ENCODE data around the gene CAPN15.

Gene CAPN15

DNA sequence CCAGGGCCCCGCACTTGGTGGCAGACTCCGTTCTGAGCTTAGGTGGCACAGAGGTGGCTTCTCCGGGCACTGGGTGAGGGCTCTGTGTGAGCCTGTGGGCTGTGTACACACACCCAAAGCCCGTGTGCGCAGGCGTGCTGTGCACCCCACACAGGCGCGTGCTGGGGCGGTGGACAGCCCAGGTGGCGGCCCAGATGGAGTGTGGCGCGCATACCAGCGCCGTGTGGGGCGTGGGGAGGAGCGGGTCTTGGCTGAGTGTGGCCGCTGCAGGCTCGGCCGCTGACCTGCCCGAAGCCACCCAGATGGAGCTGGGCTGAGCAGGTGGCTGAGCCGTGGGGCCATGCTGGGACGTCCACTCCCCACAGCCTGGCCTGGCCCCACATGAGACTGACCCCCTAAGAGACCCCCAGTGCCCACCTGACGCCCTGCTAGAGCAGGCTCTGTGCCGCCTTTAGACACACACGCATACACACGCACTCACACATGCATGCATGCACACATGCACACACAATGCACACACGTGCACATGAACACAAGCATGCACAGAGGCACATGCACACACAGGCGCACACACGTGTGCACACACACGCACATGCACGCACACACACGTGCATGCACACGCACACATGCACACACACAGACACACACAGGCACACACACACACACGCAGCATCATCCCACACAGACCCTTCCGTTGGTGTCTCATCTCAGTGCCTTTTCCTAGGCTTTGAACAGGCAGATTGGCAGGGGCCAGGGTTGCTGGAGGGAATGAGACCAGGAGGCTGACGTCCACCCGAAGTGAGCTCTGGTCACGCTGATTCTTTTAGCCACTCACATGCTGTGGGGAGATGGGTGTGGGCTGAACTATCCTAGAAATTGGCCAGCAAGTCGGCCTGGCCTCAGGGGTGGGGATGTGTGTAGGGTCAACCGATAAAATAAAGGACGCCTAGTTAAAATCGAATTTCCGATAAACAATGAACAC is 34.7 kb downstream of the CAPN15 start:
- no peak for DNase-seq (ENCODE audit: low spot score)

DNA sequence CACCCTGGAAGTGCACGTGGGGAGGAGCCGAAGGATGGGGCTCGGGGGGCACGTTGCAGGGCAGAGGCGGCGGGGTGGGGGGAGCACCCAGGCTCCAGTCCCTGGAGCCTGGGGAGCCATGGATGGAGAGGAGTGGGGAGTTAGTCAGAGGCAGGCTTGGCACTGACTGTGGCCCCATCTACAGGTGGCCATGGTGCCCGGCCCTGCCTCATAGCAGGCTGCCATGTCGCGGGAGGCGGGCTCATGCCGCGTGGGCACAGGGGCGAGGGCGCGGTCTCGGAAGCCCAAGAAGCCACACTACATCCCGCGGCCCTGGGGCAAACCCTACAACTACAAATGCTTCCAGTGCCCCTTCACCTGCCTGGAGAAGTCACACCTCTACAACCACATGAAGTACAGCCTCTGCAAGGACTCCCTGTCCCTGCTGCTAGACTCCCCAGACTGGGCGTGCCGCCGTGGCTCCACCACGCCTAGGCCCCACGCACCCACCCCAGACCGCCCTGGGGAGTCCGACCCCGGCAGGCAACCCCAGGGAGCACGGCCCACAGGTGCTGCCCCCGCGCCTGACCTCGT is 35.6 kb downstream of the CAPN15 start:
- DNase-seq (ENCODE audit: low spot score) = no peak

DNA sequence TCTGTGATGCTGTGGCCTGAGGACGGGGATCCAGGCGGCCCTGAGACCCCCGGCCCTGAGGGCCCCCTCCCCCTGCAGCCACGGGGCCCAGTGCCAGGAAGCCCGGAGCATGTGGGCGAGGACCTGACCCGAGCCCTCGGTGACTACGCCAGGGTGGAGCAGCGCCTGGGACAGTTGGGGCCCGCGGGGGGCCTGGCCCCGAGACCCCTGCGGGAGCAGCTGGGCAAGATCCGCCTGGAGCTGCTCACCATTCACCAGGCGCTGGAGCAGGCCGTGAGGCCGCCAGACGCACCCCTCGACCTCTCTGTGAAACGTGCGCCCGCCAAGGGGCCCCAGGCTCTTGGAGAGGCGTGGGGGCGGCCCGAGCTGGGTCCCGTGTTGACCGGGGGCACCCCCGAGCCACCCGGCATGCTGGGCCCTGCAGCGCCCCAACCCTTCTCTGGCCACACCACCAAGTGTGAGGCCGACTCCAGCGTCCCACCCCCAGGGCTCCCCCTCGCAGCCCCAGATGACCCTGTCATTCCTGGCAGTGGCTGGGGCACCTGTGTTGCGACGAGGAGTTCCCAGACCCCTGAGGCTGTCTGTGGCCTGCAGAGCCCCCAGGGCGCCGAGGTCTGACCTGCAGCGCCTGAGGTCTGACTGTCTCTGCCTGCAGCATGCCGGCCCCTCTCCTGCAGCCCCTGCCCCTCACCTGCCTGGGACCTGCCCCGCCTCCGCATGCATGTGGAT is 37.3 kb downstream of the CAPN15 start:
- DNase-seq (ENCODE audit: low spot score) = no peak

DNA sequence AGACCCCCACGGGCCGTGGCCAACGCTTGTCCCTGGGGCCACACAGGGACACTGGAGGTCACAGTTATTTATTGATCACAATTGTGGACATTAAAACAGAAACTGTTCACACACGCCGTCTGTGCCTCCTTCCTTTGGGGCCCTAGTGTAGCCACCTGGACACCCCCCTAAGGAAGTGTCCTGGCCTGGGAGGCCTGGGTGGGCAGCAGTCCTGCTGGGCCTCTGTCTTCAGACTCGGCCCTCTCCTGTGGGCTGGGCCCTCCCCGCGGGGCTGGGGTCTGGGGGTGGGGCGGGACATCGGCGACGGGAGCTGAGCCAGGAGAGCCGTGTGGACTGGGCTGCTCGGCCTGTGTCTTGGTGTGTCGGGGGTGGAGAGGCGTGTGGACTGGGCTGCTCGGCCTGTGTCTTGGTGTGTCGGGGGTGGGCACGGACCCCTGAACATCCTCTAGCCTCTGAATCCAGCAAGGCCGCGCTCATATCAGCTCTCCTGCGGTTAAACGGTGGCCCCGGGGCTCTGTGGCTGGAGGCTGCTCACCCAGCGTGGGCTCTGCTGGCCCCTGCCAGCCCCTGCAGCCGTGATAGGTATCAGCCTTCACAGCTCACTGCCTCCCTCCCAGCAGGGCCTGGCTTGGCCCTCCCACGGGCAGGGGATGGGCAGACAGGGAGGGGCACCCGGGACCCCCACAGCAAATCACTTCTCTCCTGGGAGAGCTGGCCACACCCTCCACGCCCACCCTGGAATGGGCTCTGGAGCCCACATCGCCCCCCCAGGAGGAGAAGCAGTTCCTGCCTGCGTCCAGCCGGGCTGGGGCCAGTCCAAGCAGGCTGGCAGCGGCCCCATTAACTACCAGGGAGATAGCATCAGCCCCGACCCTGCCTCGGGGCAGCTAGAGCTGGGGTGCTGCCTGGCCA is 38.2 kb downstream of the CAPN15 start:
- DNase-seq (ENCODE audit: low spot score) = no peak

DNA sequence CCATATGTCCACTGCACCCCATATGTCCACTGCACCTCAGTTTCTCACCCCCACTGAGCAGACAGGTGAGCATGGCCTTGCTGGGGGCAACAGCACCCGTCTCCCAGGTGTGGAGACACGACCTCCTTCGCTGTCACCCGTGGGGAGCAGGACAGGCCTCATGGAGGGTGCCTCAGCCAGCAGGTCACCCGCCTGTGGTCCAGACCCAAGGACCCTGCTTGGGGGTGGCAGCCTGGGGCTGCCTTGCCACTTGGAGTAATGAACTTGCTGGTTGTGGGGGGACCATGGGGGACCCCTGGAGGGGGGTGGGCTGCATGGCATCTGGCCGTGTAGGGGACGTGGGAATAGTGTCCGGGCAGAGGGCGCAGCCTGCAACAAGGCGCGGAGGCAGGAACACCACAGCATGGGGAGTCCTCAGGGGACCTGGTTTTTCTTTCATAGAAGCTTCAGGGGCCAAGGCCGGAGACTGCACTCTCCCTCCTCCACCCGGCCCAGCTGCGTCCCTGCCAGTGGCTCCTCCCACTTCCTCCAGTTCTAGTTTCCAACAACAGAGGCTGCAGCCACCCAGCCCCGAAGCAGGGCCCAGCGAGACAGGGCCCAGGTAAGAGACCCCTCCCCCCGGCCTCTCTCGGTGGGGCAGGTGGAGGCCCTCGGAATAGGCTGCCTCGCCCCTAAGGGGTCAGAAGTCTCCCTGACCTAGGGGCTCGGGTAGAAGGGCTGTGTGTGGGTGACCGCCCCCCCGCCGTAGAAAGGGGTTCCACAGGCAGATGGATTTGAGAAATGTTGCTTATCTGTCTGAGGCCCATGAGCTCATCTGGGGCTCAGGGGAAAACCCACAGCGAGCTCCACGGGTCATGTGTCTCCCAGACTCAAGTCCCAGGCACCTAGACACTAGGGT is 39.2 kb downstream of the CAPN15 start, which contains the start of gene NHLRC4:
Gene NHLRC4 (plus strand): TSS at position 531 of the 898 bp plus-strand sequence. CDS start 1,043 bp downstream, outside the sequence.
- DNase-seq (ENCODE audit: low spot score) = peak; percentile 65

DNA sequence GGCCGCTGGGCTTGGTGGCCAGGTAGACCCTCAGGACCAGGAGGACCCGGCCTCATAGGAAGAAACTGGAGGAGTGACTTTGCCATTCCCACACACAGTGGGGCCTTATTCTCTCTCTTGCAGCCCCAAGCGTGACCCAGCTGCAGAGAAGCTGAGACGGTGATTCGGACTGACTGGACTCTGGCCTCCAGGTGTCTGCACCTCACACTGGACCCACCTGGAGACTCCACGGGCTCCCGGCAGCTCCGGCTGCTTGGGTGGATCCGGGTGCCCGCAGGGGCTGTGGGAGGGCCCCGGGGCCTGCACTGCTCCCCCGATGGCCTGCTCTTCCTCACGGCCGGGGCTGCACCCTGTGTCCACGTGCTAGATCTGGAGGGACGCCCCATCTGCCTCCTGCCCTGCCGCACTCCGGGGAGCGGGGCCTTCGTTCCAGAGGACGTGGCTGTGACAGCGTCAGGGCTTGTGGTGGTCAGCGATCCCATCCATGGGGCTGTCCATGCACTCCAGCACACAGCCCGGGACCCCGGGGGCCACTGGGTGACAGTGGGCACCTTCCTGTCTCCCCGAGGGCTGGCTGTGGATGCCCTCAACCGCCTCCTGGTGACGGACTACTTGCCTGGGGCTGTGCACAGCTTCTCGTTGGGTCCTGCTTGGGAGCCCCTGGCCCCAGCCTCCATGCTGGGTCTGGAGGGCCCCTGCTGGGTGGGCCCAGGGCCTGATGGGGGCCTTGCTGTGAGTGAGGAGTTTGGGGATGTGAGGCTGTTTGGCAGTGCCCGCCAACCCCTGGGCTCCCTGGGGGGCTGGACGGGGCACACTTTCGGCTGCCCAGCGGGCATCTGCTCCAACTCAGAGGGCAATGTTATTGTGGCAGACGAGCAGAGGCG is 40.1 kb downstream of the CAPN15 start:
- DNase-seq (ENCODE audit: low spot score) = no peak

DNA sequence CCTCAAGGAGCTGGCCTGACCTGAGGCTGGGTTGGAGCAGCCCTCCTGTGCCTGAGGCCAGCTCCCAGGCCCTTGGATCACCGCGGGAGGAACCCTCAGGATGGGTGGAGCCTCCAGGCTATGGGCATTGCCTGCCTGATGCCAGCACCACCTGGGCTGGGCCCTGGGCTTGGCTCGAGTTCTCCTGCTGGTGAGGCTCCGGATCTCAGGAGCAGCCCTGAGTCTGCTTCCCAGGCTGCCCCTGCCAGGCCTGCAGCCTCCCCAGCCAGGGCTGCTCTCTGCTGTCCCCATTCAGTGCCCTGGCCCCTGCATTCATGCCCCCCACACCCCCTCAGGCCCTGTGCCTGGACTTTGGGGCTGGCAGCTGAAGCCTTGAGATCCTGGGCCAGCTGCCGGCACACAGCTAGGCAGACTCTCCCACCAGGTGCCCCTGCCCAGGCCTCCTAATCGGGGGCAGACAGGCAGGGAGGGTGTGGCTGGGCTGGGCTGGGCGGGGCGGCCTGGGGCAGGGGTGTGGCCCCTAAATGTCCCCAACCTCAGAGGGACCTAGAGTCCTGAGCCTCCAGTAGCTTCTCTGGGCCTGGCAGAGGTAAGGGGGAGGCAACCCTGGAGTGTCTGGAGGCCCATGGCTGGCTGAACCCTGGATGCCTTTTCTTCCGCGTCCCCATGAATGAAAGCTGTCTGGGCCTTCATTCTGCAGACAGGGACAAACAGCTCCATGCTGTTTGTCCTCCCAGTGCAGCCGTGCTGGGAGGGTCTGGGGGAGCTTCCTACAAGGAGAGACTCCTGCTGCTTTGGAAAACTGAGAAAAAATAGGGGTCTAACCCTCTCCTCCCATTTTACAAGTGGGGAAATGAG is 41.1 kb downstream of the CAPN15 start:
- DNase-seq (ENCODE audit: low spot score) = no peak

DNA sequence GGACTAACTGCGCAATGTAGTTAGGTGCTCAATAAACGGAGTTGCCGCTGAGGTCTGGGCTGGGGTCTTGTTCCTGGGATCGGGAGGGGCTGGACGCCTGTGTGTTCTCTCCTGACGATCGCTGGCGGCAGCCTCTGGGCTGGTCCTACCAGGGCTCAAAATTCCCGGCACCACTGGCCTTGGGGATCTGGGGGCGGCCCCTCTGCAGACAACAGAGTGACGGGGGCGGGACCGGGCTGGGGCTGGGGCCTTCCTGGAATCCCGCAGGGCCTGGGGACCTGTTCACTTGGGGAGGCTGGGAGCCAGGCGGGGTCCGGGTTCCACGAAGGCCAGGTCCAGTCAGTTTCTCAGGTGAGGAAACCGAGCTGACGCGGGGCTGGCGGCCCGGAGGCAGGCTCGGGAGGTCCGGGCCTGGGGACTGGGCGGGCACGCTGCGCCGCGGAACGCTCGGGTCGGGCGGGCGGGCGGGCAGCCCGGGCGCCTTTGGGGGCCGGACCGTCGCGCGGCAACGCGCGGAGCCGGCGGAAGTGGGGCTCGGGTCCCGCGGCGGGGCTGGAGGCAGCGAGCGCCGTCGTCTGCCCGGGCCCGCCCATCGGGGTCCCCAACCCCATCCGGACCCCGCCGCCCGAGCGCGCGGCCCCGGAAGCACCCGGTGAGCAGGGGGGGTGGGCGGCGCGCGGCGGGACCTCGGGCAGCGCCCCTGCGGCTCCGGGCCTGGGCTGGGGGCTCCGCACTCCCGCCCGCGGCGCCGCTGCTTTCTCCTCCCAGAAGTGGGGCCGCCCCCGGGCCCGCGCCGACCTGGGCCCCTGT is 42.1 kb downstream of the CAPN15 start, which contains the start of gene PIGQ:
Gene PIGQ (plus strand): TSS at position 524 of the 810 bp plus-strand sequence. CDS start 4,107 bp downstream, outside the sequence.
- DNase-seq (ENCODE audit: low spot score) = peak; percentile 95

DNA sequence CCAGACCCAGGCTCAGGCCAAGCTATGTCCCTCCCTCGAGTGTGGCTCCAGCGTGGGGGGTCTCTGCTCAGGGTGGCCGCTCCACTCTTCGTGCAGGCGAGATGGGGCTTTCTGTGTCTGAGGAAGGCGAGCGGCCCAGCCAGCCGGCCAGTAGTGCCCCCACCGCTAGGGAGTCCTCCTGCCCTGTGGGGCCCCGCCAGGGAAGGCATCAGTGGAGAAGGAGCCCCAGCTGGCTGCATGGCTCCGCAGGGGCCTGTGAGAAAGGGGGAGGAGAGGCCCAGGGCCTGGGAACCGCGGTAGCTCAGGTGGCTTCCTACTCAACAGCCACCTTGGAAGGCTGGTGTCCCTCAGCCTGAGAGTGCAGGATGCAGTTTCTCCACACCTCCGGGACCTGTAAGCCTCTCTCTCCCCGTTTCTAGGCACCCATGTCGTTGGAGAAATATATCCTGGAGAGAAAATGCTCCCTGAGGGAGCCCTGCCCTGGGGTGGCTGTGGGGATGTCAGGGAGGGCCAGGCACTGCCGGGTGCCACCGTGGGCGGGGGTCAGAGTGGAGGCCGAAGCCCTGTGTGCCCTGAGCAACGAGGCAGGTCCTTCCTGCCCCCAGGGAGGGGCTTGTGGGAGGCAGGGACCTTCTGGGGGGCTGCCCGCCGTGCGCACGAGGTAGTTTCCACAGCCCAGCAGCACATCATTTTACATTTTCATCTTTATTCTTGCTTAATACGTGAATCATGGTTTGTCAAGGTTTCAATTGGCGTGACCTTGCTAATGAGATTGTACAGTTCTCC is 45.5 kb downstream of the CAPN15 start:
- DNase-seq (ENCODE audit: low spot score) = no peak

DNA sequence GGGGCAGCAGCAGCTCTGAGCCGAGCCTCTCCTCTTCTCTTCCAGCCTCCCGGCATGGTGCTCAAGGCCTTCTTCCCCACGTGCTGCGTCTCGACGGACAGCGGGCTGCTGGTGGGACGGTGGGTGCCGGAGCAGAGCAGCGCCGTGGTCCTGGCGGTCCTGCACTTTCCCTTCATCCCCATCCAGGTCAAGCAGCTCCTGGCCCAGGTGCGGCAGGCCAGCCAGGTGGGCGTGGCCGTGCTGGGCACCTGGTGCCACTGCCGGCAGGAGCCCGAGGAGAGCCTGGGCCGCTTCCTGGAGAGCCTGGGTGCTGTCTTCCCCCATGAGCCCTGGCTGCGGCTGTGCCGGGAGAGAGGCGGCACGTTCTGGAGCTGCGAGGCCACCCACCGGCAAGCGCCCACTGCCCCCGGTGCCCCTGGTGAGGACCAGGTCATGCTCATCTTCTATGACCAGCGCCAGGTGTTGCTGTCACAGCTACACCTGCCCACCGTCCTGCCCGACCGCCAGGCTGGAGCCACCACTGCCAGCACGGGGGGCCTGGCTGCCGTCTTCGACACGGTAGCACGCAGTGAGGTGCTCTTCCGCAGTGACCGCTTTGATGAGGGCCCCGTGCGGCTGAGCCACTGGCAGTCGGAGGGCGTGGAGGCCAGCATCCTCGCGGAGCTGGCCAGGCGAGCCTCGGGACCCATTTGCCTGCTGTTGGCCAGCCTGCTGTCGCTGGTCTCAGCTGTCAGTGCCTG is 46.7 kb downstream of the CAPN15 start:
- DNase-seq (ENCODE audit: low spot score) = no peak

DNA sequence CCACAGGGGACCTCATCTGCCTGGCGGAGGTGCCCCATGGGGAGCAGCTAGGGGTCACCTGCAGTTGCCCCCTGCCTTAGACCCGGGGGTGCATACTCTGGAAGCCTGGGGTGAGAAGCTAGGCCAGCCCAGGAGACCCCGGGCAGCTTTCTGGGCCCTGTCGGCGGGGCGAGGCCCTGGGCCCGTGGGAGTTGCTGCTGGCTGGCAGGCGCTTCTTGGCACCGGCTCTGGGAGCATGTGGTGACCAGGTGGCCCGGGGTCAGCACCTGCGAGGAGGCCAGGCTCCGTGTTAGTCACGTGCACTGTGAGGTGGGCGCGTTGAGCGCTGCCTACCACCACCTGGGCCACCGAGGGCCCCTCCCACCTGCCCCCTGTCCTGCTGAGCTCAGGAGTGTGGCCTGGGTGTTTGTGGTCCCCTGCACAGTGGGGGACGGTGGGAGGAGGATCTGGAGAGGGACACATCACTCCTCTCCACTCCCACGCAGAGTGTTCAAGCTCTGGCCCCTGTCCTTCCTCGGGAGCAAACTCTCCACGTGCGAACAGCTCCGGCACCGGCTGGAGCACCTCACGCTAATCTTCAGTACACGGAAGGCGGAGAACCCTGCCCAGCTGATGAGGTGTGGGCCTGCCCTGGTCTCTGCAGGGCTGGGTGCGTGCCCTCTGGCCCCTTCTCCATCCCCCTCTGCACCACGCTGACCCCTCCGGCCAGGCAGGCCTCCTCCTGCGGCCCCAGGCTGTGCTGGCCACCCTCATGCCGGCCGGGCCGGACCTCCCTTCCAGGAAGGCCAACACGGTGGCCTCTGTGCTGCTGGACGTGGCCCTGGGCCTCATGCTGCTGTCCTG is 48.1 kb downstream of the CAPN15 start:
- no peak for DNase-seq (ENCODE audit: low spot score)

DNA sequence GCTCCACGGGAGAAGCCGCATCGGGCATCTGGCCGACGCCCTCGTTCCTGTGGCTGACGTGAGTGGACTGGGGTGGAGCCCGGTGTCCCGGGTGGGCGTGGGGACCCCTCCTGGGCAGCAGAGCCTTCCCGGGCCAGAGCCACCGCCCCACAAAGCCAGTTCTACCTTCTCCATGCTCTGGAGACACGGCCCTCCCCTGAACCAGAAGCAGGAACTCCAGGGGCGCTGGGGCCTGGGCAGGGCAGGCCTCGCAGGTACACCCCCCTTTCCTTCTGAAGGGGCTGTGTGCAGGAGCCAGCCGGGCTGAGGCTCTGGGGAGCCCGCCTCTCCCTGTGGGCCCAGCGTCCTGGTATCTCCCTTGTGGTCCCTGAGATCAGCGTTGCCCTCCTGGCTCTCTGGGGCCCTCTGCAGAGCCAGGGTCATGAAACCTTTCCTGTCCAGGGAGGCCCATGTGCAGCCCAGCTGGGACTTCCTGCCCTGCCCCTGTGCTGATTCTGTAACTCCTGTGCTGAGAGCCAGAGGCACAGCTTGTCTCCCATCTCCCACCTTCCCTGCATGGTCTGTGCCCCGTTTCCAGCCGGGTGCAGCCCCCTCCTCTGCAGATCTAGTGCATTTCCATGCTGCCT is 48.8 kb downstream of the CAPN15 start:
- DNase-seq (ENCODE audit: low spot score) = no peak

DNA sequence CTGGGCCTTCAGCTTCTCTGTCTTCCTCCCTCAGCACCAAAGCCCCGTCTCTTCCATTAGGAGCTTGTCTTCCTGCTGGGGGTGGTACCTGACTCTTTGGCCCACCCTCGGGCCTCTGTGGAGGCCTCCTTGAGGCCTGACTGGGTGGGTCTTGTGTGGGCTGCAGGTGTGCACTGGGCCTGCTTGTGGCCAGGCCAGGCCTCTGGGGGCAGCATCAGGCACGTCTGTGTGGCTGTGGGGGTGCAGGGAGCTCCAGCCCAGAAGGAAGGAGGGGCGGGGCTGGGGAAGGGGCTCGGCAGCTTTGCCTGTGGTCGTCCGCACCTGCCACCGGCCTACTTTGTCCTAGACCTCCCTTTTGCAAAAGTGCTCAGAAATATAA is 49.3 kb downstream of the CAPN15 start:
- no peak for DNase-seq (ENCODE audit: low spot score)

DNA sequence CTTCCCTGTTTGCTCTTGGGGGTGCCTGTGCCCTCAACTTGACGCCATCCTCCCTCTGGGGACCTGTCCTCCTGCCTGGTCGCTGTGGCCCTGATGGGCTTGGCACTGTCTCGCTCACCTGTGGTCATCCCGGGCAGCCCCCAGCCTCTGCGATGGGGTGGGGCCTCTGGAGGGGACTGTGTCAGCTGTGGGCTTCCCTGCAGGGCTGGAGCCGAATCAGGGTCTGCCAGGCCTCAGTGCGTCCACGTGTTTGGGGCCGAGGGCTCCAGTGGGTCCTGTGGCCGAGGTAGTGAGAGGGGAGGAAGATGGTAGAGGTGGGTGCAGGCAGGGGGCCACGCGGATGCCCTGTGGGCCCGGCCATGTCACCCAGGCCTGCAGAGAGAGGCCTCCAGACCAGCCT is 50.3 kb downstream of the CAPN15 start:
- DNase-seq (ENCODE audit: low spot score) = no peak
